GM21619 (cell line): ENCODE measurements around the gene MYBBP1A.
A peak's percentile ranks its signal among the peaks of the same experiment; 100 is the strongest.

Experiments
- ATAC-seq: cut with Tn5 transposase; IDR thresholded peaks from one replicate; pipeline ENCODE4 v1.9.1; 2021; ENCODE audit not compliant: unreplicated experiment

MYBBP1A gene

DNA sequence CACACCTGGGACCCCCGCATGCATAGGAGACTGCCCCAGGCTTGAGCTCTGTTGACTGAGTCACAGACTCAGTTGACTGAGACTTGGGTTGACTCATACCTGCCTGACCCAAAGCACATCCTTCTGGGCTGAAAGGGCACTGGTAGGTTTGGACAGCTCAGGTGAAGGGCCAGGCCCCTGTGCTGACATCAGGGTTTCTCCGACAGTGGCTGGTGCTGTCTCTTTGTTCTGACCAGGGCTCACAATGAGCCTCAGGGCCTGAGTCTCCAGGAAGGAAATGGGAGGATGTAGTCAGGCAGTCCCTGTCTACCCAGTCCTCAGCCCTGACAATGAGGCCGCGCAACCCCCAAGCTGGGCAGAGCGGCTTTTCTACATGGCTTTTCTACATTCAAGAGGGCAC, 50.0 kb downstream of the MYBBP1A start:
- no peak for ATAC-seq

GRCh38 chr17:4504188-4504587, 51.0 kb downstream of the MYBBP1A start:
- no peak for ATAC-seq

- ATAC-seq, result no peak
Observed at GRCh38 chr17:4503283-4504025, 51.7 kb downstream of the MYBBP1A start.

DNA sequence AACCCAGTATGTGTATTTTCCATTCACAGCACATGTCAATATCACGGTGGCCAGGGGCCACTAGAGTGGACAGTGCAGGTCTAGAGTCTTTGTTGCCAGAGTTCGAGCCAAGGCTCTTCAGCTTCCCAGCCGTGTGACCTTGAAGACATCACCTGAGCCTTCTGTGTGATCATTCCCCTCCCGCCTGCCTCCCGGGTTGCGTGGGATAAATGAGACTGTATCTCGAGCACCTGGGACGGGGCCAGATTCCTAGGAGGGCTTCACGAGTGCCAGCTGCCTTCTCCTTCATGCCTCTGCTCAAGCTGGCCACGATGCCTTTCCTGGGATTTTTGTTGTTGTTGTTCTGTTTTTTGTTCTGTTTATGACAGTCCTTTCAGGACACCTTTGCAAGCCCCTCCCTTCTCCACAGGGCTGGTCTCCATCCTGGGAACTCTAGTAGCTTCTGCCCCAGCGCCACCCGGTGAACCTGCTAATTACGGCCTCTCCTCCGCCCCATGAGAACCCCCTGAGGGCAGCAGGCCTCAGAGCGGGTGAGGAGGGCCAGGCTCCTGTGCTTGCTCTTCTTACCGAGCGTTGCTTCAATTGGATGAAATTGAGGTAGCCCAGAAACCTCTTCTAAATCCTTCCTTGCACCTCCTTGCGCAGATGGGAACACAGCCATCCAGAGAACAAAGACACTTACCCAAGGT, 52.6 kb downstream of the MYBBP1A start:
- ATAC-seq, result no peak

DNA sequence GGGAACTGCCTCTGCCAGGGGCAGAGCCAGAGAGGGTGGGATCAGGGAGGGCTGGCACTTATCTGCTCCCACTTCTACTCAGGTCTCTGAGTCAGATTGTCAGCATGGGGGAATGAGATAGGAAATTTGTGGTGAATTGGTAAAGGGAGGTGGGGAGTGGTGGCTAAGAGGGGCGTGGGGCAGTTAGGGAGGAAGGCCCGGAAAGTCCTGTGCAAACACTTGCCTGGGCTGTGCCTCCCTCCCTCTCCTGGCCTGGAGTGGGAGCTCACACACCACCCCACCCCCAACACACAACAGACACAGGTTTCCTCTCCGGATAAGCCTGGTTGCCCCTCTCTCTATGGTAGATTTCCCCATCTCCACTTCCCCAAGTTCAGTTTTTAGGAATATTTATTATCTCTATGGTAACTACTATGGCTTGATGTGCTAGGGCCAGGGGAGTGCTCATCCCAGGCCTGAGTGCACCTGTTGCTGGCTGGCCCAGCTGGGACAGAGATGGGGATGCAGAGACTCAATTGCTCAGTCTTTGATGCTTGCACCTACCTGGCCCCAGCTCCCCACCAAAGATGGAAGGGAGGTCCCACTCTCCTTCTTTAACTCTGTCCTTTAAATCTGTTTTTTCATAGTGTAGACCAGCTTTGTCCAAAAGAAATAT, 53.8 kb downstream of the MYBBP1A start:
- ATAC-seq, result no peak

DNA sequence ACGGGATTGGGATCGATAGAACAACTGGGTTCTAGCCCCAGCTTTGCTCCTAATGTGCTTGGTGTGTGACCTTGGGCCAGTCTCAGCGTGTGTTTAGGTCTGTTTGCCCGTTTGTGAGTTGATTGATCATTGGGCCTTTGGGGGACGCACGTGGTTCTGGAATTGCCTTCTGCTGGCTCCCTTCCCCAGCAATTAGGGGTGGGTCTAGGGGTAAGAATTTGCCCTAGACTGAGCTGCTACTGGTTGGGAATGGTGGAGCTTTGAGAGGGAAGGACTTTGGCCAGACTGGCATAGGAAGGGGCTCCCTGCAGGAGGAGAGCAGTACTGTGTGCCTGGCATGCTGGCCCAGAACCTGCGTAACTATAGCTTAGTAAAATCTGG, 55.0 kb downstream of the MYBBP1A start:
- no peak for ATAC-seq

- no peak for ATAC-seq
Observed at GRCh38 chr17:4499431-4500190, 55.6 kb downstream of the MYBBP1A start.

- ATAC-seq, result peak; percentile 48
Observed at GRCh38 chr17:4498461-4499397, 56.5 kb downstream of the MYBBP1A start, which contains the start of gene SPNS2. SPNS2 (plus strand) TSS chr17:4498881; CDS start chr17:4499048, 167 bp downstream.

- ATAC-seq, result no peak
Observed at GRCh38 chr17:4497101-4497824, 57.9 kb downstream of the MYBBP1A start.

- no peak for ATAC-seq
Observed at GRCh38 chr17:4492721-4493561, 62.2 kb downstream of the MYBBP1A start.

GRCh38 chr17:4490637-4491061, 64.5 kb downstream of the MYBBP1A start:
- no peak for ATAC-seq

GRCh38 chr17:4490109-4490591, 65.0 kb downstream of the MYBBP1A start:
- ATAC-seq, result no peak

- ATAC-seq, result no peak
Observed at GRCh38 chr17:4488989-4489595, 66.1 kb downstream of the MYBBP1A start.
